GM06990 (cell line): ENCODE results near the gene CNTNAP4.

Experiments used
- DNase-seq: peaks from one replicate; pipeline ENCODE4 v3.0.0-alpha.2; 2011; ENCODE audit not compliant: insufficient read length; ENCODE audit errors: extremely low read depth
- H3K27me3 ChIP-seq: replicated peaks from 2 replicates; pipeline ENCODE4 v1.6.0; 2011; ENCODE audit warnings: low read length; ENCODE audit not compliant: control insufficient read depth, insufficient read depth
- H3K36me3 ChIP-seq: 2 replicates; pipeline ENCODE4 v1.5.1; 2011; ENCODE audit warnings: low read length; ENCODE audit not compliant: control insufficient read depth, insufficient read depth
- H3K4me3 ChIP-seq: replicated peaks from 2 replicates; pipeline ENCODE4 v1.5.1; 2011; ENCODE audit warnings: low read depth, mild to moderate bottlenecking, control low read depth, low read length
- TF ChIP-seq, protein P1 (sequence below): IDR thresholded peaks from 2 replicates; pipeline ENCODE4 v1.5.1; 2011; ENCODE audit warnings: low read length, control low read depth, mild to moderate bottlenecking, inconsistent platforms; ENCODE audit not compliant: insufficient read depth, poor library complexity, severe bottlenecking

Gene CNTNAP4

DNA sequence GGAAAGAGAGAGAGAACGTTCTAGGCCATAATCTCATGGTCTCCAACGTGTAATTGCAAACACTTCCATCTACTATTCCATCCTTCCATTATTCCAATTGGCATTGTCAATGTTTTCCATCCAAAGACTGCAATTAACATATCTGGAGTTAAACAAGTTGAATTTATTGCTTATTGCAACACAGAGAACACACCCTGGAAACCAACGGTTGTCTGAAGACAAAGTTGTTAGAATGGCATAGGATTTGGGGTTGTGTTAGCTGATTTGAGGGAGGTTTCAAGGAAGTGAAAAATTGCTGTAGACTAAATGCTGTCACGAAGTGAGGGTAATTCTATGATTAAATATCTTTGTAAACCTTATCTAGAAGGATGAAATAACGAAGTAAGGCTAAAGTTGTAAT is 178.8 kb downstream of the CNTNAP4 start:
- DNase-seq, result no peak
- H3K27me3 ChIP-seq, result no peaks in the 10 kb centered on the region
- TF ChIP-seq, protein P1, sequence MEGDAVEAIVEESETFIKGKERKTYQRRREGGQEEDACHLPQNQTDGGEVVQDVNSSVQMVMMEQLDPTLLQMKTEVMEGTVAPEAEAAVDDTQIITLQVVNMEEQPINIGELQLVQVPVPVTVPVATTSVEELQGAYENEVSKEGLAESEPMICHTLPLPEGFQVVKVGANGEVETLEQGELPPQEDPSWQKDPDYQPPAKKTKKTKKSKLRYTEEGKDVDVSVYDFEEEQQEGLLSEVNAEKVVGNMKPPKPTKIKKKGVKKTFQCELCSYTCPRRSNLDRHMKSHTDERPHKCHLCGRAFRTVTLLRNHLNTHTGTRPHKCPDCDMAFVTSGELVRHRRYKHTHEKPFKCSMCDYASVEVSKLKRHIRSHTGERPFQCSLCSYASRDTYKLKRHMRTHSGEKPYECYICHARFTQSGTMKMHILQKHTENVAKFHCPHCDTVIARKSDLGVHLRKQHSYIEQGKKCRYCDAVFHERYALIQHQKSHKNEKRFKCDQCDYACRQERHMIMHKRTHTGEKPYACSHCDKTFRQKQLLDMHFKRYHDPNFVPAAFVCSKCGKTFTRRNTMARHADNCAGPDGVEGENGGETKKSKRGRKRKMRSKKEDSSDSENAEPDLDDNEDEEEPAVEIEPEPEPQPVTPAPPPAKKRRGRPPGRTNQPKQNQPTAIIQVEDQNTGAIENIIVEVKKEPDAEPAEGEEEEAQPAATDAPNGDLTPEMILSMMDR, result no peak
- H3K4me3 ChIP-seq, result no peak overlapping the region
- no peaks in the 10 kb centered on the region for H3K36me3 ChIP-seq

DNA sequence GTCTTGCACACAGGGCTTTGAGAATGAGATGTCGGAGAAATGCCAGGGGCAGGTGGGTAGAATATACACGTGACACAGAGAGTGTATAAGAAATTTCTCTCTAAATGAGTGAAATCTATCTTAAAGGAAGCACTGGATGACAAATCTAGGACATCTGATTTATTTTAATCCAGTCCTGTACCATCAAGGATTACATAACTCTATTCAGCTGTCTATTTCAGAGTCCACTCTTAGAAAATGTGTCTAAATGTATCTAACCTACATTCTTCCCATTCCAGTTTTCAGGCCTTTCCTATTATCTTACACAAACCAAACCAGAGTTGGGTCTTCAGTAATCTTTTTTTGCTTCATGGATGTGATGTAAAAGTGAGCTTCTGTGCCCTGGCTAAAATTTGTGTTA is 181.9 kb downstream of the CNTNAP4 start:
- no peak overlapping the region for H3K4me3 ChIP-seq
- TF ChIP-seq, protein P1, result no peak
- no peaks in the 10 kb centered on the region for H3K27me3 ChIP-seq
- DNase-seq, result no peak
- H3K36me3 ChIP-seq, result no peaks in the 10 kb centered on the region

DNA sequence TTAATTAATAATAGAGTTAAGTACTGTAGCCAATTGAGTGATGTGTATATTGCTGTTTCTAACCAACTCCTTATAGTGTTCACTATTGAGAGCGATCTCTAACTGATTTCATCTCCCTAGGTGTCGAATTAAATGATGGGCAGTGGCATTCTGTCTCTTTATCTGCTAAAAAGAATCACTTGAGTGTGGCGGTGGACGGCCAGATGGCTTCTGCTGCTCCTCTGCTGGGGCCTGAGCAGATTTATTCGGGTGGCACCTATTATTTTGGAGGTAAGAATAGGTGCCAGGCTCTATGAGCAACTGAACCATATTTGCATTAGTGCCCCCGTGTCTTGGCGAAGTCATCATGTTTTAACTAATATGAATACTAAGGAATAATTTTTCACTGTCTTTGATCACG is 184.6 kb downstream of the CNTNAP4 start:
- TF ChIP-seq, protein P1, result no peak
- Histone ChIP-seq H3K4me3 (no peak overlapping the region), H3K36me3 (no peaks in the 10 kb centered on the region), H3K27me3 (no peaks in the 10 kb centered on the region)
- no peak for DNase-seq

DNA sequence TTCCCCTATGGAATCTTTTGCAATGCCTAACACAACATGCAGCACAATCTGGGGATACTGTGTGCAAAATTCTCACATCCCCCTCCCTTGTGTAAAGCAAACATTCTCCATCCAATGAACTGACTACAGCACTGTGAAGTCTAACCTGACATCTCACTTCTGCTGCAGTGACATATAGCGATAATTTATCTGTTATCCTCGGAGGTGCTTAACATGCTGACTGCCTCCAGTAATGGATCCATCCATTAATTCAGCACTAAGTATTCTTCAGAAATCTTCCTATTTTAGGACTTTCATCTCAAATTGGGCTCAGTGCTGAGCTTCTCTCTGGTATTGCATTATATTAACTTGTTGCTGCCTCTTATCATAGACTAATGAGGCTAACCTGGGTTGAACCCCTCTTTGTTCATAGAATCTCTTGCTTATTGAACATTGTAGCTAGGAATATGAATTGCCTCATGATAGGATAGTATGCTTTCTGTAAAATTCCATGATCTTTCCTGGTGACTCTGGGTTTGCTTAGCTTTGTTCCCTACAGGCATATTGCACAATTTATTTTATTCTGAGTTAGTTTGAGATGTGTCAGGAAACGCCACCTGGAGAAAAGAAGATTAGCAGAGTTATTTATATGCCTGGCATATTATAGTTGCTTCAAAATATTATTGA is 187.9 kb downstream of the CNTNAP4 start:
- no peaks in the 10 kb centered on the region for H3K27me3 ChIP-seq
- no peaks in the 10 kb centered on the region for H3K36me3 ChIP-seq
- TF ChIP-seq, protein P1, result no peak
- no peak for DNase-seq
- no peak overlapping the region for H3K4me3 ChIP-seq

DNA sequence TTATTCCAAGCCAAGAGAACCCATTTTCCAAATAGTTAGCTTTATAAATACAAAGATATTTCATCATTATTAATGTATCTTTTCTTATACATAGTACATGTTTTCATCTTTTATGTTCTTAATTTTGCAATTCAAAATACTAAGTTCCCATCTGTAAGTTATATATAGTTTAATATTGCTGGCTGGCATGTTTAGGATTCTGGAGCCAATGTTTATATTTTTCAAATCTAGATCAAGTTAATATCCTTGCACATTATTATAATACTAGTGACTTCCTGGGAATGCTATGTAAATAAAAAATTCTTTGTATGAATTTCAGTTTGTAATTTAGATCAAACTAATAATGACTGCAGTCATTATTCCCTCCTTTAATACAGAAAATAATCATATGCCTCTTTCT is 189.7 kb downstream of the CNTNAP4 start:
- no peak for DNase-seq
- TF ChIP-seq, protein P1, result no peak
- no peaks in the 10 kb centered on the region for H3K27me3 ChIP-seq
- no peak overlapping the region for H3K4me3 ChIP-seq
- H3K36me3 ChIP-seq, result no peaks in the 10 kb centered on the region

DNA sequence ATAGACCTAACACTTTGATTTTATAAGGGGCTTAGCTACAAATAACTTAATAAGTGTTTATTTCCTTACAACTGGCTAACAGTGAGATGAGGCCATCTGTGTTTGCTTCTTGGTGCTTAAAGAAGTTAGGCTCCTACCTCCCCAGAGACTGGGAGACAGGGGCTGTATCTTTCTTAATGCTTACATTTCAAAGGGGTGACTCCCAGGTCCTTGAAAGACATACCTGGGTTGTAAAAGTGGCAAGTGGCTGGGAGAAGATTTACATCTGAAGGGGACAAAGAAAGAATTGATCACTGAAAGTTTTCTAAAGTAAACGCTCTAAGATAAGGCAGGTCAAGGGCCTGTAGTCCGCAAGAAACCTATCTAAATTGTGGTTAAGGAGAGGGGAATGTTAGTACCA is 196.8 kb downstream of the CNTNAP4 start:
- Histone ChIP-seq H3K36me3 (no peaks in the 10 kb centered on the region), H3K4me3 (no peak overlapping the region), H3K27me3 (no peaks in the 10 kb centered on the region)
- DNase-seq, result no peak
- TF ChIP-seq, protein P1, result no peak
